T1000 (cell line): ENCODE measurements around the gene RAB4A.

Experiments used
- DNase-seq: peaks from one replicate; lab custom pipeline; 2025; ENCODE audit warnings: mixed read lengths; lab: John Stamatoyannopoulos, UW

RAB4A gene

GRCh38 chr1:229270547-229271447 lies at the start of gene RAB4A:
TSS of gene RAB4A (plus strand) at chr1:229271111. CDS start at chr1:229271340, 229 bp downstream.
- DNase-seq: peak; percentile 82

DNA sequence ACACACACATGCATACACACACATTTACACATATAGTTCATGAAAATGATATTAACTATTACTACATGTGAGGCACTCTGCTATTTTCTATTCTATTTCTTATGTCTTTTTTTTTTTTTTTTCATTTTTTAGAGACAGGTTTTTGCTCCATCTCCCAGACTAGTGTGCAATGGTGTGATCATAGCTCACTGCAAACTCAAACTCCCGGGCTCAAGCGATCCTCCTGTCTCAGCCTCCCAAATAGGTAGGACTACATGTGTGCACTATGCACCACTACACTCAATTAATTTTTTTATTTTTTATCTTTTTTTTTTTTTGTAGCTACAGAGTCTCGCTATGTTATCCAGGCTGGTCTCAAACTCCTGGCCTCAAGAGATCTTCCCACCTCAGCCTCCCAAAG lies 48.8 kb upstream of the RAB4A start:
- no peak for DNase-seq

GRCh38 chr1:229223498-229223897 lies 47.4 kb upstream of the RAB4A start:
- no peak for DNase-seq

DNA sequence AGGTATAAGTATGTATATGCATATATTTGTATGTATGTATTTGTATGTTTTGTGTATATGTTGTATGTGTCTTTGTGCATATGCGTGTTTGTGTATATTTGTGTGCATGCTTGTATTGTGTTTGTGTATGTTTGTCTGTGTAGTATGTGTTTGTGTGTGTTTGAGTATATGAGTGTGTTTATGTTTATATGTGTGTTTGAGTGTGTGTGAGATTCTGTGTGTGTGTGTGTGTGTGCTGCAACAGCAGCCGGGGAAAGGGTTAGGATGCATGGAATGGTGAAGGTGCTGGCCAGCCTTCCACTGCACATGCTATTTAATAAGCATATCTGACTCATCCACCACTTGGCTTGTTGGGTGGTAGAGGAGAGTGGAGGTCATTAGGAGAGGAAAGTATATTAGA lies 46.6 kb upstream of the RAB4A start:
- DNase-seq: no peak

GRCh38 chr1:229225331-229225782 lies 45.6 kb upstream of the RAB4A start:
- DNase-seq: no peak

- DNase-seq: no peak
Observed at GRCh38 chr1:229226796-229227195, 44.1 kb upstream of the RAB4A start.

- DNase-seq: no peak
Observed at GRCh38 chr1:229227298-229227919, 43.5 kb upstream of the RAB4A start.

GRCh38 chr1:229228522-229228921 lies 42.4 kb upstream of the RAB4A start:
- no peak for DNase-seq

- DNase-seq: no peak
Observed at GRCh38 chr1:229229137-229229720, 41.7 kb upstream of the RAB4A start.

- no peak for DNase-seq
Observed at GRCh38 chr1:229229721-229230139, 41.2 kb upstream of the RAB4A start.

GRCh38 chr1:229230140-229230892 lies 40.6 kb upstream of the RAB4A start:
- no peak for DNase-seq

DNA sequence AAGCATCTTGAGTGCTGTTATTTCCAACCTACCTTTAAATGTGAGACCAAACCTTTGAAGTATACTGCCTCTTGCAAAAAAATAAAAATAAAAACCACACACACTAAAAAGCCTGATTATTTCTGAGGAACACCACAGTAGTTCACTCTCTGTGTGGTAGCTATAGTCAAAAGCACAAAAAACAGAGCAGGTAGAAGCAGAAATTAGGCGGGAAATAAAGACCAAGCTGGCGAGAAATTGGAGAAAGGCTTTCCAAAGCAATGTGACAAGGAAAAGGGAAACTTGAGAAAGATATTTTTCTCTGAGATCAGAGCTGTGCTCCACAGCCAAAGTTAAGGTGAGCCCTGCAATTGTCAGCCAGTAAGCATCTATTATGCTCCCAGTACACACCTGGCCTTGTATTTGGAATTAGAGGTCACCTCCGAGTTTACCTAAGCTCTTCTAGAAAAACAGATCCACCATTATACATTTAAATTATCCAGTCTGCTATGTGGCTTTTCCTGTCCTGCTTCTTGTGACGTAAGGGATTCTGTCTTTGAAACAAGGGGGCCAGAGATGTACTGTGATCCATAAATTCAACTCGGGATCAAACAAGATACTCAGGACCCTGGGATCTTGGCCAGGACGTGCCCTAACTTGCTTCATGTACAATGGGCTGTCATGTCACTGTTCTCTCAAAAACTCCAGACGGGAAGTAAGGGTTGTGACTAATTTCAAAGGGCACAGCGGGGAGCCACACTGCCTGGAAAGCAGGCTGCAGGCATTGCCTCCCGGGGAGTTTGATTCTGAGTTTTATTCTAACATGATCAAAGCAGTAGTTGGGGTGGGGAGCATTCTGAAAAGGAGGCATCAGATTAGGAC lies 39.8 kb upstream of the RAB4A start:
- DNase-seq: no peak

DNA sequence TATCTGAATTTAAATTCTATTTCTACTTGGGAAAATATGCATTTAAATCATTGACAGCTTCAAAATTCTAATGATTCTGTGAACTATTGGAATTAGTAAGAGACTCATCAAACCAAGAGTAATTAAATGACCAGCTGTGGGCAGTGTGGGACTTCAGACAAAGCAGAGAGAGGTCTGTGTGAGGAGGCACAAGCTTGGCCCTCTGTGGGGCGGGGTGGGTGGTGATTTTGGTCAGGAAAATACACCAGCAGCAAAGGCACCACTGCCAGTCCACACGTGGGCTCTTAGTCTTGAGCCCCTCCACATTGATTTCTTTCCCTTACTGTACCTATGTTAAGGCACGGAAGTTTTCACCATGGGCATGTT lies 39.2 kb upstream of the RAB4A start:
- no peak for DNase-seq

- no peak for DNase-seq
Observed at GRCh38 chr1:229234870-229235472, 35.9 kb upstream of the RAB4A start.

DNA sequence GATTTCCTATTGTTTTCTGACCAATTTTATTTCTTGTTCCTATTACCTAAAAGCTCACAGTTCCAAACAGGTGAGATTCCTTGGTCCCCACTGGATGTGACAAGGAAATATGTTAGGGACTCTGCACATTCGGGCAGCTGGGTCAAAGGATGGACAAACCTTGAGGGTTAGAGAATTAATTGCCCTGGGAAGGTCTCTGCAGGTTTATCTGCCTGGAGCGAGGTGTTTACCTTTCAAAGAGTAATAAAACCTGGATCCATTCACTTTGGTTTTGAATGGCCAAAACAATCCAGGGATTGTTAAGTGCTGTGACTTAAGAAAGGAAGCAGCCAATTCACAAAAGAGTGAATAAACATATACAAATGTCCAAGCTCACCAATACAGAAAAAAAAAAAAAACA lies 33.6 kb upstream of the RAB4A start:
- DNase-seq: no peak

GRCh38 chr1:229238231-229238630 lies 32.7 kb upstream of the RAB4A start:
- DNase-seq: no peak

GRCh38 chr1:229238674-229239415 lies 32.1 kb upstream of the RAB4A start:
- DNase-seq: no peak

- no peak for DNase-seq
Observed at GRCh38 chr1:229240532-229240931, 30.4 kb upstream of the RAB4A start.

- no peak for DNase-seq
Observed at GRCh38 chr1:229241390-229241789, 29.5 kb upstream of the RAB4A start.

DNA sequence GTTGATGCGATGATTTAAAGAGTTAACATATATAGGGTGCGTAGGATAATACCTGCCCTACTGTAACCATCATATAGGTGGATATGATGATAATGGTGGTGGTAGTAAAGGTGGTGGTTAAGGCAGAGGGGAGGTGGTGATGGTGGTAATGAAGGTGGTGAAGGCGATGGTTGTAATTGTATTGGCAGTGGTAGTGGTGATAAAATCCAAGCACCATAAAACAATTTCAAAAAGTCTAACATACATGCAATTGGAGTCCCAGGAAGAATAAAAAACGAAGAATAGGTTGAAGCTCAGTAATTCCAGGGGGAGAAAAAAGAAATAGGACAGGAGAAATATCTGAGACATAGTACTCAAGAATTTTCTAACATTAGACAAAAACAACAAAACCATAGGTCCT lies 27.3 kb upstream of the RAB4A start:
- DNase-seq: no peak
